Upper lobe of left lung (tissue), 4 donors: ENCODE results near the gene FNDC1.

Source experiments
- POLR2A ChIP-seq, 4 donors: fragments of 450-650 bp; IDR thresholded peaks; one replicate each; pipeline ENCODE4 v1.5.1; 2016 to 2017; ENCODE audit warnings: antibody characterized with exemption in 4 of 4, mild to moderate bottlenecking in 2 of 4
- POLR2AphosphoS5 ChIP-seq, 2 donors: sonication (generic); formaldehyde crosslinking; IDR thresholded peaks; one replicate each; pipeline ENCODE4 v1.5.1; 2017; ENCODE audit warnings: antibody characterized with exemption in 2 of 2

GRCh38 chr6:159176913-159177312 lies 7.7 kb downstream of the FNDC1 start:
- TF ChIP-seq POLR2AphosphoS5 (IDR thresholded peaks at IDR 0.05): no peak
- no peak for TF ChIP-seq POLR2A (IDR thresholded peaks at IDR 0.05)
